ENCODE measurements around the gene GPC2.
A peak's percentile ranks its signal among the peaks of the same experiment; 100 is the strongest.

The GPC2 gene

DNA sequence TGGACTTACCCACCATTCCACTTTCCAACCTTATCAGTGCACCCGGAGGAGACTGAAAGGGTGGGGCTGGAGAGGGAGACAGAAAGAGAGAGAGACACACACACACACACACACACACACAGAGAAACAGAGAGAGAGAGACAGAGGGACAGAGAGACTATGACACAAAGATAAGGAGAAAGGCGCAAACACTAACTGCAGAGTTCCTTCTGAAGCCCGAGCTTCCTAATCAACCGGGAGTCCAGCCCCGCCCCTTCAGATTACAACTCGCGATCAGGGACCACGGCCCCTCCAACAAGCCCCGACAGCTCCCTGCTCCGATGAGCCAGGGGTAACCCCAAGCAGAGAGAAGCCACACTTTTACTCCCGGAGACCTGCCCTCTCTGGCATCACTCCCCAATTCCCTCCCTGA lies 9.3 kb downstream of the GPC2 start:
- no peak for DNase-seq

DNA sequence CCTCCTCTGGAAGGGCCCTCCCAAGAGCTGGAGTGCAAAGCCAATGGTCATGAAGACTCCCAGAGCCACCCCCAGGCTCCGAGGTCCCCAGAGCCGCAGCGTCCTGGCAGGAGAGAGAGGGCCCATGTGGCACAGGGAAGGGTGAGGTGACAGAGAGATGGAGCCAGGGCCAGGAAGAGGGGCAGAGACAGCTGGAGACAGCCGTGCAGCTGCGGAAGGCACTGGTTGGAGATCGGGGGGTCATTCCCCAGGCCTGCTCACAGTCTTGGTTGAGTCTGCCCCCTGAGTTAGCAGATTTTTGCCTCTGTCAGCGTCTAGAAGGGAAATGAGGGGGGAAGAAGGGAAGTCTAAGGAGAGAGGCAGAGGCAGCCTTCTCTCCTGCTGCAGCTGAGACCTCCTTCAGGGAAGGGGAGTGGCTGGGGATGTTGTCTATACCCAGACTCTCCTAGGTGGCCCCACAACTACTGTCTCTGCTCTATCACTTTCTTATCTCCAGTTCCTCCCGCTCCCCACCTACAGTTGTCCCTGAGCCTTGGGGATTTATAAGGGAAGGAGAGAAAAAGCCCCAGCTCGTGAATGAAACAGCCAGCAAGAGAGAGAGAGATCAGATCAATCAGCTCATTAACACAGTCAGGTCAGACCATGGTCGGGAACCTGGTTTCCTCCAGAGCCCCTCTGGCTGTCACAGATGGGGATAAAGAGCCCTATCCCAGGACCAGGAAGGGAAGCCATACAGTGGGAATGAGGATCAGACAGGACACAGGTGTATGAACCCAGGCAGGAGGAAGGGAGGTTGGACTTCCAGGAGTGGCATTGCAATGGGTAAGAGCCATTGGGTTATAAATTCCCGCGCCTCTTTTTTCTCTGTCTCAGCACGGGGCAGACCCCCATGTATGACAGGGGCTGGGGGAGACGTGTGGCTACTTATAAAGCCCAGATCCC lies 9.9 kb downstream of the GPC2 start:
- DNase-seq = no peak

DNA sequence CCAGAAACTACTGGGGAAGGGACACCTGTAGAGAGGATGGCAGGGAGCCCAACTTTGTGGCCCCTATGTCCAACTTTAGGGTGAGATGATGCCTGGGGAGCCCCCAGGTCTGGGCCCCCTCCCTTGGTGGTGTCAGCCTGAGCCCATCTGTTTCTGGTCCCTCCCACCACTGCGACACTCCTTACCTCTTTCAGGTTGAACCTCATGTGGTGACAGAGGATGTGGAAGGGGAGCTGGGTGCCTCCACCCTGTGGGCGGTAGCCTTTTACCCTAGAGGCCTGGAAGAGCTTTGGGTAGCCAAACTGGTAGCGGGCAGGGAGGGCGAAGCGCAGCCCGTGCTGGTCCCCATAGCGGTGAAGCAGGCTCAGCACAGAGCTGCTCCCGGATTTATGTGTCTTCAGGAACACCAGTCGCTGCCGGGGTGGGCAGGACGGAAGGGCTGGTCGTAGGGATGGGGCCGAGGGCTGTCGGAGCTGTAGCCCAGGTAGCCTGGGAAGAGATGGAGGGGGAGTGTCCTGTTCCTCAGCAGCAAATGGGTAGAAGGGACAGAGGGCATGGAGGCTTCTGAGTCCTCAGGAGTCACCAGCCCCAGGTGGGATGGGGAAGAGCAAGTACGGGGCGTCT lies 10.8 kb downstream of the GPC2 start:
- DNase-seq = no peak

DNA sequence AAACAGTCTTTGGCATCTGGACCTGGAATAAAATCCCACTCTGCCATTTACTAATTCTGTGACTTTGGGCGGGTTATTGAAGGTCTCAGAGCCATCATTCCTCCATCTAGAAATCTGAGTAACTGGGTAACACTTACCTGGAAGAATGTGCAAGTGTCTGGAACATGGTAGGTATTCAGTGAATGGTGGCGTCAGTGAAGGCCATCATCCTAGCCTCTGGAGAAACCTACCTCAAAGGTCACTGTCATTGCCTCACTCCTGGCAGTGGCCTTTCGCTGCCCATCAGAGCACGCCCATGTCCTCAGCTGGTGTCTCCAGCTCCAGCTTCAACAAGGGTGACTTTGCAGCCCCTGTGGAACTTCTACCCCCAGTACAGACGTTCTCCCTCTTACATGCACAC lies 13.3 kb downstream of the GPC2 start:
- no peak for DNase-seq

DNA sequence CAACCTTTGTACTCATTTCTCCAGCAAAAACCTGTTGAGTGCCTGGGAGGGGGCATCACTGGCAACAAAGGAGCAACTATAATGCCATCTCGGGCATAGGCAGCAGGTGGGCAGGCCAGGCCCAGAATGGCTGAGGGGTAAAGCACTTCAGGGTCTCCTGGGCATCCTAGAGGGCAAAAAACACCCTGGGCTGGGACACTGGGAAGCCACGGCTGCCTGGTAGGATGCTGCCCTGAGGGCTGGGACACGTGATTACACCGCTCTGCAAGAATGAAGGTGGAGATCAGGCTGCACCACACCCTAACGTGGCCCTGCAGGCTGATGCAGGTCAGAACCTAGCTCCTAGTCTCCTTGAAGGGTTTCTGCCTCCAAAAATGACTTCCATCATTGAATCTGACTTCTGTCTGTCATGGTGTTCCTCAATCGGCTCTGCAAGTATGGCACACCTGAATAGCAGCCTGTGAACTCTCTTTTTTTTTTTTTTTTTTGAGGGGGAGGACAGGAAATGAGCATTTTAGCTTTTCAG lies 14.1 kb downstream of the GPC2 start:
- no peak for DNase-seq

DNA sequence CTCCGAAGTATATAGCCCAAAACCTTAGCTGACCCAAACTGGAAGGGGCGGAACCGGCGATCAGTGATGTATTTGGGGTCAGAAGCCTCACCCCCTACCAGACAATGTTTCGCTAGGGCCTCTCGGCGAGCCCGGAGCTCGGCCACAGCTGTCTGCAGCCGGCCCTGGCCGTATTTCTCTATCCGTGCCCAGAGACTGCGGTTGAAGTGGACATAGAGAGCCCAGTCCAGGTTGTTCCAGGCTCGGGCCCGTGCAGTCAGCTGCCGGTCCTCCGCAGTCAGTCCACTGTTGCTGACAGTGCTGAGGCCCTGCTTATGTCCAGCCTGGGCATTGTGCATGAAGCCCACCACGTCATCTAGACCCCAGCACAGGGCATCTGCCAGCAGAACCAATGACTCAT lies 17.1 kb downstream of the GPC2 start:
- DNase-seq = no peak

DNA sequence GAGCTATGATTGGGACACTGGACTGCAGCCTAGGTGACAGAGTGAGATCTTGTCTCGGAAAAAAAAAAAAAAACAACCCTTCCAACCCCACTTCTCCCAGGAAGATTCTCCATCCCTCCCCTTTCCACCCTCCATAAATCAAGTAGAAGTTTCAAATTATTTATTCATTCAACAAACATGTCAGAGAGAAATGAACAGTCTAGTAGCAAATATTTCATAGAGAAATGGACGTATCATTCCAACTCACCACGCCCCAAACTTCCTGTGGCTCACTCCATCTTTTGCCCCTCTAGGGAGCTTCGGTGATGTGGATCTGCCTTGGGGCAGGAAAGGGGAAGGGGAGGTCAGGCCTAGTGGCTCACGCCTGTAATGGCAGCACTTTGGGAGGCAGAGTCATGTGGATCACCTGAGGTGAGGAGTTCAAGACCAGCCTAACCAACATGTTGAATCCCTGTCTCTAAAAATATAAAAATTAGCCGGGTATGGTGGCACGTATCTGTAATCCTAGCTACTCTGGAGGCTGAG lies 18.0 kb downstream of the GPC2 start:
- DNase-seq = no peak

DNA sequence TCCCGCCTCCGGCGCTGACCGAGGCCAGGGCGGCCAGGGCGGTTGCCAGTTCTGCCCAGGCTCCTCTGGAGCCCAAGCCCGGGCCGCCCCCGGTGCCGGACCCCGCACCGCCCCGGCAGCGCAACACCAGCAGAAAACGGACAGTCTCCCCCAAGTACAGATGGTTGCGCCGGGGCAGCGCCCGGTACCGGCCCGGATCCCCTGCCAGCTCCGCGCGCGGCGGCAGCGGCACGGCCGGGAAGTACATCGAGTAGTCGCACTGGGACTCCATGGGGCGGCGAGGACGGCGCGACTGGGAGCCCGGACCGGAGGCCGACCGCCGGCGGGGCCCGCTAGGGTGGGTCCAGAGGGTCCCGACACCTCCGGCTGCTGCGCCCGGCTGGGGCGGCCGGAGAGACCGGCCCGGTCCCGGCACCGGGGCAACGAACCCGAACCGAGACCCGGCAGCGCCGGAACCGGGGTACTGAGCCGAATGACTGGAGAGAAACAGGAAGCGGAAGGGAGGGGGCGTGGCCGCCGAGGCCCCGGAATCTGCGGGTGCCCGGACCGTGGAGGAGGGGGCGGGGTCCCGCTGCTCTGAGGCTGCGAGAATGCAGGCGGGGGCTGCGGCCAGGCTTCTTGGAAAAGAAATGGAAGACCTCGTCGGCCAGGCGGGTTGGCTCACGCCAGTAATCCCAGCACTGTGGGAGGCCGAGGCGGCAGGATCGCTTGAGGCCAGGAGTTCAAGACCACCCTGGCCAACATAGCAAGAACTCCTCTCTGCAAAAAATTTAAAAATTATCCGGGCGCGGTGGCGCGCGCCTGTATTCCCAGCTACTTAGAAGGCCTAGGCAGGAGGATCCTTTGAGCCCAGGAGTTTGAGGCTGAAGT lies 18.7 kb downstream of the GPC2 start, which contains the start of gene TRAPPC14:
TRAPPC14 (minus strand) TSS at position 495 of the 870 bp plus-strand sequence; CDS start at position 271, 224 bp downstream.
- peak; percentile 96 for DNase-seq

DNA sequence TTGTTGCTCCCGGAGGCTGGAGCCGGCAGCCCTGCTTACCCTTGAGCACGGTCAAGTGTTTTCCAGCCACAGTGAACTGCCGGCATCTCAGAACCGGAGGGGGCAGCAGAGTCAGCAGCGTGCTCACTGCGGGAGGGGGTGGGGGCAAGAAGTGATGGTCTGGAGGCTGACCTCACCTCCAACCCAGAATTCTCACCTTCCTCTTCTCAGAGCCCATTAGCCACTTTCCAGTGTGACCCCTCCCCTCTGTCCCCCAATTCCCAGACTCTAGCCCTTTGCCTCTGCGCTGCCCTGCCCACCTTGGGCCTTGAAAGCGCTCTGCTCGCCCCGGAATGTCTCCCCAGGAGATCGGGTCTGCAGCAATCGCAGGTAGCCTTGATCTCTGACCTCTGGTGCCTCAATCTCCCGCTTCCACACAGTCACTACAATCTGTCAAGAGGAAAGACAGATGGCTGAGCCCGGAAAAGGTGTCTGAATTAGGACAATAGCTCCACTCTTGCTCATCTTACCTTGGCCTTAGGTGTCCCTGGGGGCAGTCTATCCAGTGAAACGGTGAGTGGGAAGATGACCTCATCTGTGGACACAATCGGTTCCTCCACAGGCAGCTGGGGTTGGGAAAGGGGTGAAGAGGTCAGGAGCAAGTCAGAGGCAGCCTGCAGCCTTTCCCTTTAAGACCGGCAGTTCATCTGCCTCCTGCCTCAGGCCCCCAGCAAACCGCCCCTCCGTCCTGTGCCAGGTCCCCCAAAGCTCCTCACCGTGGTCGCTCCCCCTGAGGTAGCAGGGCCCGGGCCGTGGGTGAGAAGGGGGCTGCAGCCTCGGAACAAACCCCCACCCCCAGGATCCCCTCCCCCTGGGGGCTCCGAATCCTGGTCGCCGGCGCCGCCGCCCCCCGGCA lies 19.6 kb downstream of the GPC2 start:
- no peak for DNase-seq

DNA sequence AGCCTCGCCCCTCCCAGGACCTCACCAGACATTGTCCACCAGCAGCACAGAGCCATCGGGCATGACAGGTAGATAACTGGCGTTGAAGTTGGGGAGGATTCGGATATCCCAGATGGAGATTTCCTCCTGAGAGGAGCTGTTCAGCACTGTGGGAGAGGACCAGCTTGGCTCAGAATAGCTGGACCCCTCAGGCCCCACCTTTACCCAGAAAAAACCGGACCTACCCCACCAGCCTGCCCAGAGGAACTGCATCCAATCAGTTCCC lies 20.2 kb downstream of the GPC2 start:
- DNase-seq = no peak

DNA sequence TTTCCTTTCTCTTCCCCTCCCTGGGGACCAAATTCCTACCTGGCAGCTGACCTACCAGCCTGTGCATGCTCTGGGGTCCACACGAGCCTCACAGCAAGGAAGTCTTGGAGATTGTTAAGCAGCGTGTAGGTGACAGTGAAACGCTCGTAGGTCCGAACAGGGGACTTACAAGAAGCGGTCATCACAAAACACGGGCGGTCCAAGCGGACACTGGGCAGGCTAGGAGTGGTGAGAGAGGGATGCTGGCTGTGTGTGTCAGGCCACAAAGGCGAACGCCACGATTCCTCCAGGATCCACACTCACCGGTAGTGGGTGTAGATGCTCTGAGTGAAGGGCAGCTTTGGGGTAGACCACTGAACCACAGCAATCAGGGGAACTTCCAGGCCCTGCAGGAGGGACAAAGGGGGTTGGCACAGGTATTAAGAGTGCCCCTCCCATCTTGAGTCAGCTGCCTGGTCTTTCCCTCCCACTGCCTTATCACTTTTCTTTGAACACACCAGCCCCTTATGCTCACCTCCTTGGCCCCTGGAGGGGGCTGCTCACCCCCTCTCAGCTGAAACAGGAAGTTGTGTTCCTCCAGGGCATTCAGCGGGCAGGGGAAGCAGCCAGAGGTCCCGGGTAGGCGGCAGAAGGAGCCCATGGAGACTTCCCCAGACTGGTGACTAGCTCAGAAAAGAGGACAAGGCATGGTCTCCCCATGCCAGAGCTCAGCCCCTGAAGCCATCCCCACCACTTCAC lies 20.7 kb downstream of the GPC2 start:
- no peak for DNase-seq

DNA sequence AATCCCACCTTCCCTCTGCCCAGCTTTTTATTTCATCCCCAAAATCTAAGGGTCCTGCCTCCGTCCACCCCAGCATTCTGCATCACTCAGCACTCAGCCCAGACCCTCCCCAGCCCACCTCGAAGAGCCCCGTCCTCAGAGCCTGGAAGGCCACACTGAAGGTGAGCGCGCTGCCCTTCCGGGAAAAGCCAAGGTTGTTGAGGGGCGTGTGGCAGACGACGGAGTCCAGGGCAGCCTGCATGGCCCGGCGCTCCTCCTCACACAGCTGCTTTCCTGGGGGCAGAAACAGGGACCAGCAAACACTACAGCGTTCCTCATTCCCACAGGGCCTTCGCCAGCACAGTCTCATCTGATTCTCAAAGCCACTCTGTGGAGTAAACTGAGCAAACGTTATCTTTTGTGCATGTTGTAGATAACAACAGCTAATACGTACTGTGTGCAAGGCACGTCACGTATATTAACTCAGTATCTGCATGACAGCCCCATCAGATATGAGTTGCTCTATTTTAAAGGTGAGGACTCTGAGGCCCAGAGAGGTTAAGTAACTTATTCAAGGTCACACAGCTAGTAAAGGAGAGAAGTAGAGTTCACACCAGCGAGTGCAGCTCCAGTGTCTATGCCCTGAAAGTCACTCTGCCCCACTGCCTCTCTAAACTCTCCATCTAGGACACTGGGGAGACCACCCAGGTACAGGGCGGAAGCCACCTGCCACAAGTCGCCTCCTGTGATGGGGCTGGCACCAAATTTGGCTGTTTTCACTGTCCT lies 21.4 kb downstream of the GPC2 start:
- DNase-seq = no peak

DNA sequence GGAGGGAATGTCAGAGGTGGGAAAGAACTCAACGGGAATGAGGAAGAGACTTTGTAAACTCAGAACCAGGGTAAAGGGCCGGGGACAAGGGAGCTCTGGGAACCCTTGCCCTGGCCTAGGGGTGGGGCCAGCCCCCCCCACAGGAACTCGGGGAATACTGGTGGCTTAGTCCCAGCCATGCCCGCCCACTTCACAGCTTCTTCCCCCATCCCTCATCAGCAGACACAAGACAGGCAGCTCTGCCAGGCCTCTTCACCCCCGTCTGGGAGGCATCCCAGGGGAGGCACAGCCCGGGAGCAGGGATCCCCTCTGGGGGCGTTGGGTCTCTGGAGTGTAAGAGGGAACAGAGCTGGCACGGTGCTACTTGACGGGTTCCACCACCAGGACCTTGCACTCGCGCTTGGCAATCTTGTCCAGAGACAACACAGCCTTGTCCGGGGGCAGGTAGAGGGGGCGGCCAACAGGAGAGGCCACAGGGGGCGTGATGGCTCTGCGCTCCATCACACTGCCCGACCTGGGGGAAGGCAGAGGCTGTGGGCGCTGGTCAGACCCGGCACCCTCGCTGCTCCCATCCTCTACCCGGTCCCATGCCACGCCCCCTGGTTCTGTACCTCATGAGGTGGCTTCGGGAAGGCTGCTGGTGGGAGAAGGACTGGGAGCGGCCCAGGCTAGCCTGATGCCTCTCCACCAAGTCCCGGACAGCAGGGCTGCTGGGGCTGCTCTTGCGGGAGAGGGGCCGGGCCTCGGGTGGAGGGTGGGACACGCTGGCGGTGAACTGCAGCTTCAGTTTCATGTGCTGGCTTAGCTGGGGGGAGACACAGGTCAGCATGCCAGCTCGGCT lies 22.3 kb downstream of the GPC2 start:
- DNase-seq = no peak

DNA sequence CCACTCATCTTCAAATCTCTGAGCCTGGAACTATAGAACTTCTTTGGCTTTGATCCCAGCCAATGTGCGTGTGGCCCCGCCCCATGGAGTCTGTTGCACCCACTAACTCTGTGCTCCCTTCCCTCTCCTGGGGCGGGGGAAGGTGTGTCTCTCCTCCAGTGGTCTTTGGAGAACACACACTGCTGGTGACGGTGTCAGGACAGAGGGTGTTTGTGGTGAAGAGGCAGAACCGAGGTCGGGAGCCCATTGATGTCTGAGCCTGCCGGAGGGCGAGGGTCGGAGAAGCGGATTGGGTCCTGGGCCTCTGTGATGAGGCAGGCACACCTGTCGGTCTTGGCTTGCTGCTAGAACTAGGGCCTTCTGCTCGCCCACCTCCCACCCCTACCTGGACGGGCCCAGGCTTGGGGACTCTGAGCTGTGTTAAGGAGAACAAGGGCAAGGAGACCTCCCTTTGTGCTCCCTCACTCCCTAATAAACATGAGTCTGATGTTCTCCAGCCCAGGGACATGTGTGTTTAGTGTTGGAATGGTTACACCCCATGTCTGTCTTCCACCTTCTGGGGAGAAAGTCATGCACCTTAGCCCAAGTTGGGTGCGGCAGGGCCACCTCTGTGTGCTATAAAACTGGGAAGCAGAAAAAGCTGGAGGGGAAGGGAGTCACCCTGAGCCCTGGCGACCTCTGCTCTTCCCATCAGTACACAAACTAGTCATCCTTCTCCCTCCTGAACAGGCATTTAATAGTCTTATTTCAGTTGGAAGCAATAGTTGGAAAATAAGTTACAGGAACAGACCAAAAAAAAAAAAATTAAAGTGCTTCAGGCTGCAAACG lies 23.3 kb downstream of the GPC2 start:
- no peak for DNase-seq

DNA sequence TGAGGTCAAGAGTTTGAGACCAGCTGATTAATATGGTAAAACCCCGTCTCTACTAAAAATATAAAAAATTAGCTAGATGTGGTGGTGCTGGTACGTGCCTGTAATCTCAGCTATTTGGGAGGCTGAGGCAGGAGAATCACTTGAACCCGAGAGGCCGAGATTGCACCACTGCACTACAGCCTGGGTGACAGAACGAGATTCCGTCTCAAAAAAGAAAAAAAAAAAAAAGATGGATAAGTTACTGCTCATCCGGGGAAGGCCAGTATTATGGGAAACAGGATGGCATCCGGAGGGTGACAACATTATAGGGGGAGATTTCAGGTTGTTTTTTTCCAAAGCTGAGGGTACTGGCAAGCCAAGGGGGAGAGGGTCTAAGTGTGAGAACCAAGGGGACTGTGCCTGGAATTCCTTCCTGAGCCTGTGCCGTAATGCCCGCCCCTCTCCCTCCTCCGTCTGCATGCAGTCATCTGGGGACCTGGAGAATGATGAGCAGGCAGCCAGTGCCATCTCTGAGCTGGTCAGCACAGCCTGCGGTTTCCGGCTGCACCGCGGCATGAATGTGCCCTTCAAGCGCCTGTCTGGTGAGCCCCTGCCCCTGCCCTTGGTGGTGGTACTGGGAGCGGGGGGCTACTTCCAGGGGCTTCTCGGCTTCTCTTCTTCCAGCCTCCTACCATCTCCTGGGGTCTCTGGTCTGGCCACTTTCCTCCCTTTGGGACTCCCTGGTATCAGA lies 24.1 kb downstream of the GPC2 start:
- DNase-seq = no peak

DNA sequence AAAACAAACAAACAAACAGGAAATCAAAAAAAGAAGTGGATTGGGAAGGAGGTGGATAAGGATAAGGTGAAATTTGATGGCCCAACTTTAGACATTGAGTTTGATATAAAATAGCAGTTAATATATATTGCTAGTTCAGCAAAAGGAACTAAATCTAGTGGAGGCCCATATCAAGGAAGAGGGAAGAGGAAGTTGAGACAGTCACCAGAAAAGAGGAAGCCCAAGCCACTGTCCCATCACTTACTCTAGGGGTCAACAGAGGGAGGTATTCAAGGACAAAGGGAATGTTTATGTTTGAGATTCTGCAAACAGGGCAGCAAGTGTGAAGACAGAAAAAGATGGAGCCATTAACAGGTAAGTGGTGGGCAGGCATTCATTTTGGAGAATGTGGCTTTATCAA lies 24.8 kb downstream of the GPC2 start:
- DNase-seq = no peak

DNA sequence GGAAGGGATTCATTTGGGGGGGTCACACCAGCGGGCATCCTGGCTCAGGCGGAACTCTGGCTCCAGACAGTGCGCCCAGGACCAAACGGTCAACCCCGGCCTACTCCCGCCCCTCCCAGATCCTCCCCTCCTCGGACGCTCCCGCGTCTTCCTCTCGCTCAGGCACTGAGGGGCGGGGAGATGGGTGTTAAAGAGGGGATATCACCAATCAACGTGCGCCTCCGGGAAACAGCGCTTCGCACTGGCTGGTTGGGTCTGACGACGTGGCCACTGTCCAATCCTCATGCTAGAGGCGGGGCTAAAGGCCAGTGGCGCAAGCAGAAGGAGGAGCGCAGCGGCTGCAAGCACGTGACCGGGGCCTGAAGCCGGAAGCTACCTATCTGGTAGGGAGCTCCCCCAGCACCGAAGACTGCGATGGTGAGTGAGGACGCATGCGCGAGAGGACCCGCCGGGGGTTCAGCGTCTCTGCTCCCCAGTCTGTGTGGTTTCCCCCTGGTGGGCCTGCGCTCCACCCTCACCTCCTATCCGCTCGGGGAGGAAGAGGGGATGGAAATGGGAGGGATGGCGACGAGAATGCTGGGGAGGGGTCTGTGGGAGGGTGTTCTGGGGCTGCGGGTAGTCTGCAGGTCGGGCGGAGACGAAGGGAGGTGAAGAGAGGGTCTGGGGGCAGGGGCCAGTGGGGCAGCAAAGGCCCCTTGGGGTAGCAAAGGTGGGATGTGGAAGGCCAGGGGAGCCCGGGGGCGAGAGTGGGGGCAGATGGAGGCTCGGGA lies 28.4 kb downstream of the GPC2 start, which contains the start of gene LAMTOR4:
LAMTOR4 (plus strand) TSS at position 360 of the 770 bp plus-strand sequence; CDS start at position 415, 55 bp downstream.
- peak; percentile 96 for DNase-seq
